HEK293T (cell line): ENCODE results near the gene NEMP2.

ENCODE experiments used
- ARNT ChIP-seq: fragments of 450-650 bp; IDR thresholded peaks from 2 replicates; pipeline ENCODE4 v1.6.1; 2017; ENCODE audit warnings: mild to moderate bottlenecking
- BHLHE40 ChIP-seq: fragments of 450-650 bp; IDR thresholded peaks from 2 replicates; pipeline ENCODE4 v1.6.1; 2016; ENCODE audit warnings: mild to moderate bottlenecking, moderate library complexity, borderline replicate concordance
- CTBP1 ChIP-seq: fragments of 450-650 bp; IDR thresholded peaks from 2 replicates; pipeline ENCODE4 v1.6.1; 2016; ENCODE audit warnings: borderline replicate concordance
- ELF4 ChIP-seq: fragments of 450-650 bp; IDR thresholded peaks from 2 replicates; pipeline ENCODE4 v1.6.1; 2017; ENCODE audit warnings: antibody characterized with exemption
- FOXA1 ChIP-seq: fragments of 450-650 bp; IDR thresholded peaks from 2 replicates; pipeline ENCODE4 v1.6.1; 2016; ENCODE audit warnings: mild to moderate bottlenecking
- FOXK2 ChIP-seq: fragments of 450-650 bp; IDR thresholded peaks from 2 replicates; pipeline ENCODE4 v1.6.1; 2016; ENCODE audit warnings: mild to moderate bottlenecking
- FOXM1 ChIP-seq: fragments of 450-650 bp; IDR thresholded peaks from 2 replicates; pipeline ENCODE4 v1.6.1; 2017; ENCODE audit warnings: mild to moderate bottlenecking, borderline replicate concordance
- L3MBTL2 ChIP-seq: fragments of 450-650 bp; conservative IDR thresholded peaks from 2 replicates; pipeline ENCODE4 v1.6.1; 2016; ENCODE audit warnings: mild to moderate bottlenecking
- NFRKB ChIP-seq: fragments of 450-650 bp; IDR thresholded peaks from 2 replicates; pipeline ENCODE4 v1.6.1; 2016; ENCODE audit warnings: mild to moderate bottlenecking, moderate library complexity
- SP1 ChIP-seq: fragments of 450-650 bp; IDR thresholded peaks from 2 replicates; pipeline ENCODE4 v1.6.1; 2017
- SUZ12 ChIP-seq: fragments of 450-650 bp; IDR thresholded peaks from 2 replicates; pipeline ENCODE4 v1.6.1; 2016; ENCODE audit warnings: mild to moderate bottlenecking
- TARDBP ChIP-seq: fragments of 450-650 bp; IDR thresholded peaks from 2 replicates; pipeline ENCODE4 v1.6.1; 2016
- ZNF384 ChIP-seq: fragments of 450-650 bp; IDR thresholded peaks from 2 replicates; pipeline ENCODE4 v1.6.1; 2016

GRCh38 chr2:190462181-190462580, 72.3 kb downstream of the NEMP2 start:
- TF ChIP-seq SUZ12: no peak
- no peak for TF ChIP-seq SP1
- TF ChIP-seq L3MBTL2: no peak
- TF ChIP-seq BHLHE40: no peak
- TF ChIP-seq FOXA1: no peak
- no peak for TF ChIP-seq NFRKB
- TF ChIP-seq ELF4: no peak
- no peak for TF ChIP-seq TARDBP
- no peak for TF ChIP-seq CTBP1
- no peak for TF ChIP-seq FOXM1
- TF ChIP-seq ZNF384: no peak
- TF ChIP-seq FOXK2: no peak
- no peak for TF ChIP-seq ARNT
